SW480 (cell line): ENCODE measurements around the gene NIPSNAP2.
"Not testable (repeated sequence)": the region's sequence is repeated elsewhere in the genome, so short reads cannot be mapped to it uniquely, and the experiment has no call there.

ENCODE experiments used
- DNase-seq: peaks from one replicate; pipeline ENCODE4 v3.0.0-alpha.2; 2016; ENCODE audit warnings: low spot score

Gene NIPSNAP2

GRCh38 chr7:55975988-55976633 lies 11.7 kb downstream of the NIPSNAP2 start:
- DNase-seq, result no peak

GRCh38 chr7:55977831-55978230 lies 13.4 kb downstream of the NIPSNAP2 start:
- DNase-seq, result no peak

GRCh38 chr7:55980266-55980665 lies 15.9 kb downstream of the NIPSNAP2 start:
- DNase-seq, result no peak

- no peak for DNase-seq
Observed at GRCh38 chr7:55983537-55983936, 19.2 kb downstream of the NIPSNAP2 start.

- DNase-seq, result no peak
Observed at GRCh38 chr7:55992346-55992745, 28.0 kb downstream of the NIPSNAP2 start.

GRCh38 chr7:55996856-55997500 lies 32.6 kb downstream of the NIPSNAP2 start:
- no peak for DNase-seq

GRCh38 chr7:56003749-56004148 lies 39.4 kb downstream of the NIPSNAP2 start:
- no peak for DNase-seq

- DNase-seq, result no peak
Observed at GRCh38 chr7:56007167-56007652, 42.8 kb downstream of the NIPSNAP2 start.

GRCh38 chr7:56007891-56008290 lies 43.5 kb downstream of the NIPSNAP2 start:
- DNase-seq, result no peak

- peak; percentile 77 for DNase-seq
Observed at GRCh38 chr7:56009695-56010094, 45.3 kb downstream of the NIPSNAP2 start.

- DNase-seq, result not testable (repeated sequence)
Observed at GRCh38 chr7:56017015-56017414, 52.6 kb downstream of the NIPSNAP2 start.

- DNase-seq, result no peak
Observed at GRCh38 chr7:56019501-56019900, 55.1 kb downstream of the NIPSNAP2 start.

- no peak for DNase-seq
Observed at GRCh38 chr7:56023500-56023899, 59.1 kb downstream of the NIPSNAP2 start.

- DNase-seq, result no peak
Observed at GRCh38 chr7:56026538-56026937, 62.2 kb downstream of the NIPSNAP2 start.

GRCh38 chr7:56028942-56029630 lies 64.7 kb downstream of the NIPSNAP2 start:
- peak; percentile 37 for DNase-seq

- DNase-seq, result no peak
Observed at GRCh38 chr7:56030340-56030739, 66.0 kb downstream of the NIPSNAP2 start.

GRCh38 chr7:56031556-56031955 lies 67.2 kb downstream of the NIPSNAP2 start:
- DNase-seq, result not testable (repeated sequence)

GRCh38 chr7:56032578-56032977 lies 68.2 kb downstream of the NIPSNAP2 start:
- not testable (repeated sequence) for DNase-seq

GRCh38 chr7:56033671-56034432 lies 69.5 kb downstream of the NIPSNAP2 start:
- peak; percentile 89 for DNase-seq

GRCh38 chr7:56040730-56041129 lies 76.3 kb downstream of the NIPSNAP2 start:
- no peak for DNase-seq

GRCh38 chr7:56045758-56046157 lies 81.4 kb downstream of the NIPSNAP2 start:
- DNase-seq, result not testable (repeated sequence)

- no peak for DNase-seq
Observed at GRCh38 chr7:56046721-56047445, 82.5 kb downstream of the NIPSNAP2 start.
